Endothelial cell of umbilical vein (primary cell): ENCODE measurements around the gene C15orf62. TPM values are rescaled to one million over a fixed set of nuclear protein-coding genes. Genes with fewer than 3 reads are reported as not detected.

ENCODE experiments used
- BruUV-seq: library from RNA; stranded (reverse); fragments of 400-500 nt; replicated peaks from 2 replicates; lab custom pipeline; 2021; lab: Mats Ljungman, UMichigan
- CTCF ChIA-PET: fragments of 300-600, 350-600 bp; sonication (Branson Sonifier 250); formaldehyde crosslinking; loops from one replicate; lab custom pipeline; 2021; ENCODE audit warnings: antibody characterized with exemption, inconsistent platforms; lab: Charles Lee
- POLR2A ChIA-PET: fragments of 300-600, 350-600 bp; sonication (Branson Sonifier 250); formaldehyde crosslinking; loops from one replicate; lab custom pipeline; 2021; ENCODE audit warnings: antibody characterized with exemption, inconsistent platforms; lab: Charles Lee
- DNase-seq: peaks from one replicate; pipeline ENCODE4 v3.0.0-alpha.2; 2011; ENCODE audit warnings: low read depth, low spot score
- FAIRE-seq: peaks from 2 replicates; lab custom pipeline; 2011; peaks lifted over from hg19 to GRCh38; lab: Jason Lieb, UNC
- H2AFZ ChIP-seq: 2 replicates; pipeline ENCODE4 v1.6.0; 2012; ENCODE audit warnings: low read depth, low read length, control low read depth, inconsistent platforms
- H3K27ac ChIP-seq: 2 replicates; pipeline ENCODE4 v1.5.1; 2011; ENCODE audit warnings: low read depth, mild to moderate bottlenecking, control low read depth, low read length, moderate library complexity; ENCODE audit not compliant: insufficient read depth
- H3K27me3 ChIP-seq, 2 experiments: 2 replicates each; pipeline versions ENCODE4 v1.6.0 to v1.6.1; 2011; ENCODE audit warnings: low read length in 2 of 2, mixed read lengths in 1 of 2; ENCODE audit not compliant: control insufficient read depth in 2 of 2, insufficient read depth in 2 of 2
- H3K36me3 ChIP-seq, 2 experiments: 2 replicates in 1 of 2; 3 replicates in 1 of 2; pipeline ENCODE4 v1.5.1; 2011; ENCODE audit warnings: low read length in 2 of 2, mild to moderate bottlenecking in 1 of 2, moderate library complexity in 1 of 2; ENCODE audit not compliant: control insufficient read depth in 2 of 2, insufficient read depth in 2 of 2; ENCODE audit errors: extremely low read depth in 1 of 2
- H3K4me1 ChIP-seq: 3 replicates; pipeline ENCODE4 v1.5.1; 2011; ENCODE audit warnings: mild to moderate bottlenecking, low read length; ENCODE audit not compliant: control insufficient read depth, insufficient read depth; ENCODE audit errors: extremely low read depth
- H3K4me2 ChIP-seq: 2 replicates; pipeline ENCODE4 v1.6.1; 2011; ENCODE audit warnings: low read length, control low read depth, mixed read lengths; ENCODE audit not compliant: insufficient read depth
- H3K4me3 ChIP-seq, 3 experiments: fragments of 200-600 bp in 1 of 3; sonication (generic), shearing (Covaris generic) in 1 of 3; replicated peaks in 1 of 3; 2 replicates each; pipeline ENCODE4 v1.5.1; 2011 to 2016; ENCODE audit warnings: control low read depth in 3 of 3, low read length in 3 of 3, mild to moderate bottlenecking in 2 of 3, inconsistent platforms in 1 of 3, low read depth in 1 of 3, moderate library complexity in 1 of 3; ENCODE audit not compliant: insufficient read depth in 1 of 3
- H3K79me2 ChIP-seq: 2 replicates; pipeline ENCODE4 v1.6.0; 2012; ENCODE audit warnings: low read length, inconsistent platforms; ENCODE audit not compliant: control insufficient read depth, insufficient read depth
- H3K9ac ChIP-seq: replicated peaks from 2 replicates; pipeline ENCODE3; 2011; ENCODE audit warnings: low read length, control low read depth; ENCODE audit not compliant: insufficient read depth; ENCODE audit errors: extremely low read depth
- H3K9me1 ChIP-seq: replicated peaks from 3 replicates; pipeline ENCODE4 v1.6.0; 2011; ENCODE audit warnings: mild to moderate bottlenecking, low read length; ENCODE audit not compliant: control insufficient read depth, insufficient read depth; ENCODE audit errors: extremely low read depth
- H3K9me3 ChIP-seq: replicated peaks from 2 replicates; pipeline ENCODE4 v1.5.1; 2012; ENCODE audit warnings: low read length, inconsistent platforms; ENCODE audit not compliant: control insufficient read depth, insufficient read depth
- H4K20me1 ChIP-seq: replicated peaks from 2 replicates; pipeline ENCODE3; 2011; ENCODE audit warnings: mild to moderate bottlenecking, low read length; ENCODE audit not compliant: control insufficient read depth, insufficient read depth; ENCODE audit errors: extremely low read depth
- GATA2 ChIP-seq: IDR thresholded peaks from 2 replicates; pipeline ENCODE4 v1.7.0; 2011; ENCODE audit warnings: low read depth, mild to moderate bottlenecking, moderate library complexity, mixed read lengths, low read length; ENCODE audit not compliant: insufficient read length, insufficient read depth
- JUN ChIP-seq: IDR thresholded peaks from 2 replicates; pipeline ENCODE4 v1.6.1; 2011; ENCODE audit warnings: borderline replicate concordance, low read depth; ENCODE audit not compliant: insufficient read length, insufficient read depth
- POLR2A ChIP-seq: IDR thresholded peaks from 2 replicates; pipeline ENCODE4 v1.6.1; 2012; ENCODE audit warnings: low read depth, mild to moderate bottlenecking, control low read depth, low read length
- POLR2AphosphoS5 ChIP-seq: IDR thresholded peaks from 2 replicates; pipeline ENCODE4 v1.6.1; 2012; ENCODE audit warnings: low read depth, mild to moderate bottlenecking, control low read depth, low read length, moderate library complexity; ENCODE audit not compliant: insufficient read depth
- dilution Hi-C: fragments of 300-500 bp; cut with MboI; formaldehyde crosslinking; loops from one replicate; pipeline ENCODE4 v1.15.0; 2019; ENCODE audit warnings: low sequenced_read_pairs; ENCODE audit not compliant: extremely low pct_ligation_motif_present
- intact Hi-C: fragments of 100-400 bp; cut with micrococcal nuclease; formaldehyde crosslinking; loops from one replicate; pipeline ENCODE4 v1.10.0; 2022
- polyA plus RNA-seq, 4 experiments: library from polyadenylated mRNA; depleted of rRNA in 3 of 4; stranded (reverse) in 3 of 4; unstranded in 1 of 4; fragments of >200 nt; gene quantifications; 2 replicates each; pipeline versions ENCODE4 v1.2.1 to v1.2.3, GENCODE V29; 2011 to 2012; ENCODE audit warnings: missing spikeins in 1 of 4
- total RNA-seq: library from RNA; stranded (reverse); gene quantifications from 2 replicates; pipeline ENCODE4 v1.2.3, GENCODE V29; 2021
- TF ChIP-seq, protein P1 (sequence below): IDR thresholded peaks from 2 replicates; pipeline ENCODE4 v1.6.1; 2011; ENCODE audit not compliant: insufficient read depth, insufficient read length

The C15orf62 gene
- total and polyA plus RNA-seq, 2 donors (not counting 3 experiments of a cell fraction or from before 2014, with no cell fraction given), result 0.12 to 0.38 TPM

GRCh38 chr15:40766194-40766815, 3.5 kb upstream of the C15orf62 start:
- DNase-seq, result no peak
- dilution Hi-C loops, result no loop called here
- ChIA-PET POLR2A (no interaction called here), CTCF (interaction anchor here (0.9 to 2.9 kb wide), 7 partner anchors 10 to 128 kb away, joined by 3 to 10 read pairs (median 4); partner anchors contain the start of genes RAD51 and VPS18)
- no peak for TF ChIP-seq JUN
- TF ChIP-seq POLR2A, result no peak
- TF ChIP-seq, protein P1, sequence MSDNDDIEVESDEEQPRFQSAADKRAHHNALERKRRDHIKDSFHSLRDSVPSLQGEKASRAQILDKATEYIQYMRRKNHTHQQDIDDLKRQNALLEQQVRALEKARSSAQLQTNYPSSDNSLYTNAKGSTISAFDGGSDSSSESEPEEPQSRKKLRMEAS, result no peak
- TF ChIP-seq GATA2, result no peak
- no peak for TF ChIP-seq POLR2AphosphoS5
- H3K27me3 ChIP-seq, result no peaks in the 10 kb centered on the region
- no TSS peak for BruUV-seq
- H3K9me3 ChIP-seq, result no peaks in the 10 kb centered on the region
- no peaks in the 10 kb centered on the region for H3K79me2 ChIP-seq
- FAIRE-seq, result no peak
- intact Hi-C loops, result no loop called here
- no peak overlapping the region for H3K4me2 ChIP-seq
- no peak overlapping the region for H3K9ac ChIP-seq
- H3K9me1 ChIP-seq, result no peaks in the 10 kb centered on the region
- no peaks in the 10 kb centered on the region for H3K36me3 ChIP-seq
- H3K4me3 ChIP-seq, result no peak overlapping the region
- H3K4me1 ChIP-seq, result peaks cover 43% of the 10 kb centered on the region
- H3K27ac ChIP-seq, result no peak overlapping the region
- H2AFZ ChIP-seq, result no peak overlapping the region
- no peaks in the 10 kb centered on the region for H4K20me1 ChIP-seq
